Spinal cord (tissue), 10 donors: ENCODE measurements around the gene GRIK4. TPM values are rescaled to one million over a fixed set of nuclear protein-coding genes. Genes with fewer than 3 reads are reported as not detected.
A peak's percentile ranks its signal among the peaks of the same experiment; 100 is the strongest.

Experiments
- DNase-seq, 6 donors: peaks; one replicate each; pipeline versions ENCODE4 v3.0.0 to v3.0.0-alpha.2; 2013 to 2015; ENCODE audit warnings: low spot score in 6 of 6, low read depth in 4 of 6
- H3K27ac ChIP-seq: one replicate; pipeline ENCODE4 v1.5.1; 2013; ENCODE audit warnings: low read depth, low read length, control low read depth
- H3K27me3 ChIP-seq: one replicate; pipeline ENCODE4 v1.6.1; 2013; ENCODE audit warnings: low read length; ENCODE audit not compliant: control insufficient read depth, insufficient read depth
- H3K36me3 ChIP-seq: one replicate; pipeline ENCODE4 v1.6.1; 2013; ENCODE audit warnings: low read length; ENCODE audit not compliant: control insufficient read depth, insufficient read depth
- H3K4me1 ChIP-seq: one replicate; pipeline ENCODE4 v1.6.1; 2013; ENCODE audit warnings: low read length; ENCODE audit not compliant: control insufficient read depth, insufficient read depth
- H3K4me3 ChIP-seq: one replicate; pipeline ENCODE4 v1.5.1; 2013; ENCODE audit warnings: low read depth, low read length, control low read depth
- H3K9me3 ChIP-seq: one replicate; pipeline ENCODE4 v1.6.1; 2013; ENCODE audit warnings: low read length; ENCODE audit not compliant: control insufficient read depth, insufficient read depth
- WGBS: methylation state at CpG from one replicate; pipeline ENCODE4 v1.1.5; 2013; ENCODE audit warnings: missing lambda C conversion rate; ENCODE audit not compliant: insufficient coverage; 5-methylcytosine and 5-hydroxymethylcytosine counted together
- polyA plus RNA-seq, 2 donors: library from polyadenylated mRNA; unstranded; fragments of 120-200 nt; gene quantifications; one replicate each; pipeline ENCODE4 v1.2.1, GENCODE V29; 2013; ENCODE audit not compliant: insufficient read length in 2 of 2
- total RNA-seq, 2 donors: library from RNA; depleted of rRNA in 1 of 2; stranded (reverse); fragments of 120-200 nt in 1 of 2; fragments of >200 nt in 1 of 2; gene quantifications; one replicate each; pipeline versions ENCODE4 v1.2.3 to v1.2.4, GENCODE V29; 2013 to 2014
- donor health status: healthy.

The GRIK4 gene
- total and polyA plus RNA-seq, 4 donors = 5.2 to 23.2 (median 12.3) TPM

DNA sequence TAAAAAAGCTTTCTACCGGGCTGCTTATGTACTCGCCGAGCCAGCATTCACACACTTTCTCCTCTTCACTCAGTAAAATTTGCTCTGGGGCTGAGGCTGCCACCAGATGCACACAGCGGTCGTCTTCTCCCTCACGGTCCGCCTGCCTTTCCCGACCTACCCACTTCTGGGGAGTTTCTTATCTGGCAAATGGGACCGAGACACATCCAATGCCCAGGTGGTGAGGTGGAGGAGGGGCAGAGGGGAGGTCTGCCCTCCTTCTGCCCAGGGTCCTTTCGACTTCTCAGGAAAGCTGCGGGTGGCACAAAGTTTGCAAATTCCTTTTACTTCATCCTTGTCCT, 43.9 kb downstream of the GRIK4 start:
- Histone ChIP-seq H3K4me3 (no peak overlapping the region), H3K4me1 (peaks cover 46% of the 10 kb centered on the region), H3K9me3 (no peaks in the 10 kb centered on the region), H3K27me3 (no peaks in the 10 kb centered on the region), H3K36me3 (no peaks in the 10 kb centered on the region), H3K27ac (no peak overlapping the region)
- 4% methylated on average over 3 of the region's 11 CpGs for WGBS
- DNase-seq = no peak

DNA sequence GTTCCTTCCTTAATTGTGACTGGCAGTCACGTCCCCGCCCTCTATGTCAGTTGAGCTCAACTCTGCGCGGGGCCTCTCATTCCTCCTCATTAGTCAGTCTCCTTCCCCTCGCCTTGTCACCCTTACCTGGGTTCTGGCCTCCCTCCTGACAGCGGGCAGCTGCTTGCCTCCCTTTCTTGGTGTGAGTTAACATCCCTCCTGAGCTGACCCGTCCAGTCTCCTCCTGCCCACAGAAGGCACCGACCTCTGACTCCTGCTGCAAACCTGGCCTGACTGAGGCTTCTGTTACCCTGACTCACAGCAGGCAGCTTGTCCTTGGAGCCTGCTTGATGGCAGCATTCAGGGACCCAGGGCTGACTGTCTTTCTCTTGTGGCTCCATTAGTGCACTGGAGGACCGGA, 45.2 kb downstream of the GRIK4 start:
- 85% methylated on average over 9 of the region's 9 CpGs for WGBS
- Histone ChIP-seq H3K27ac (no peak overlapping the region), H3K36me3 (peaks cover 3% of the 10 kb centered on the region), H3K4me1 (peaks cover 45% of the 10 kb centered on the region), H3K9me3 (no peaks in the 10 kb centered on the region), H3K27me3 (no peaks in the 10 kb centered on the region), H3K4me3 (no peak overlapping the region)
- no peak for DNase-seq

GRCh38 chr11:120558744-120559431, 47.3 kb downstream of the GRIK4 start:
- Histone ChIP-seq H3K4me1 (peaks cover 61% of the 10 kb centered on the region), H3K4me3 (no peak overlapping the region), H3K27ac (no peak overlapping the region), H3K9me3 (no peaks in the 10 kb centered on the region), H3K27me3 (no peaks in the 10 kb centered on the region), H3K36me3 (peaks cover 3% of the 10 kb centered on the region)
- DNase-seq = no peak
- 79% methylated on average over 8 of the region's 8 CpGs for WGBS

DNA sequence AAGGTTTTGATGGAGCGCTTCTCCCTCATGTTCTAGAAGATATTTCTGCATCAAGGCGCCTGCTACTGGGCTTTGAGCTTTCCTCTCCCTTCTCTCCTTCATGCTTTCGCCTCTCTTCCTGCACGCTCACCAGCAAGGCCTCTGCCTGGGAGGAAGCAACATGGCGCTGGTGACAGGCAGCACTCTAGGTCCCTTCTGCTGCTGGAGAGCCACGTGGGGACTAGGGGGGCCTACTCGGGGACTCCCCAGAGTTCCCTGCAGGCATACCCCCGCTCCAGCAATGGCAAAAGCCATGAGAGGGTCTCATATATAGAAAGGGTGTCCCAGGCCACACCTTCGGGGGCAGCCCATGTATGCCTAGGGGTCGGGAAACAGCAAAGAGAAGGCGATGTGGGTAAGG, 49.7 kb downstream of the GRIK4 start:
- WGBS = 89% methylated on average over 9 of the region's 11 CpGs
- Histone ChIP-seq H3K27me3 (no peaks in the 10 kb centered on the region), H3K27ac (no peak overlapping the region), H3K4me1 (peaks cover 62% of the 10 kb centered on the region), H3K4me3 (no peak overlapping the region), H3K9me3 (no peaks in the 10 kb centered on the region), H3K36me3 (peaks cover 3% of the 10 kb centered on the region)
- no peak for DNase-seq

- DNase-seq = peak in 3 of 6 donors; percentile 61 to 82 (median 78)
- no peaks in the 10 kb centered on the region for H3K27me3 ChIP-seq
- H3K9me3 ChIP-seq = no peaks in the 10 kb centered on the region
- no peak overlapping the region for H3K4me3 ChIP-seq
- H3K4me1 ChIP-seq = peaks cover 54% of the 10 kb centered on the region
- H3K27ac ChIP-seq = peak overlapping the region; percentile 94
- 33% methylated on average over 8 of the region's 9 CpGs for WGBS
- H3K36me3 ChIP-seq = peaks cover 3% of the 10 kb centered on the region
Observed at GRCh38 chr11:120562806-120563425, 51.4 kb downstream of the GRIK4 start.

DNA sequence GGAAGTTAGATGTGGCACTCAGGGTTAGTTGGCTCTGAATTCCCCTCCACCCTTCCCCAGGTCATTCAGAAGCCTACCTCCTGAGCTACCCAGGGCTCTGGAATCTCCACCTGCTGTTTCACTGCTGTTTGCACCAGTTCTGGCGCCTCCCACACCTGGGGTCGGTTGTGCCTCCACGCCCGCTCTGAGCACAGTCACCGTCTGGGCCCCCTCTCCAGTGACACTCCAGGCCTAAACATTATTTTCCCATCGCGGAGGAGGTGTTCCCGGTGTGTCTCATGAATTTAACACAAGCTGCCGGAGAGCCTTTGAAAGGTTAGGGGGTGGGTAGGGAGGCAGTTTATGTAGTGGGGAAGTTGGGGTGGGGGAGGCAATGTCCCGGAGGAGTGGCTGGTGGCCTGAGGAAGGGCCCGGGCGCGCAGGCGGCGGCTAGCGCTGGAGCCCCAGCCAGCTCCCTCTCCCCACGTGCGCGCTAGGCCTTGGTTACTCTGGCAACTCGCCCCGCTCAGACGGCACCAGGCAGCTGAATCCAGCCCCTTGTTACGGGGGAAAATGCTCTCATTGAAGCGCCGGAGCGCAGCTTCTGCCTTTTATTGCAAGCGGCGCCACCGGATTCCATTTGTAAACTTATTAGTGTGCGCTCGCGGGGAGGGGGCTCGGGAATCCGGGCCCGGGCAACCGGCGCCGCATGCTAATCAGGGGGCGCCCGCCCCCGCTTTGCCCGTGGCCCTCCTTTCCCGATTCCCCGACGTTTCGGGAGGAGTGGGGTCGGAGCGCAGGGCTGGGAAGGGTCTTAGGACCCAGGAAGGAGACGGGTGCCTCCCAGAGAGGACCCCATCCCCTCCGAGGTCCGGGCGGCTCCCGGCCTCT, 52.4 kb downstream of the GRIK4 start:
- H3K9me3 ChIP-seq = no peaks in the 10 kb centered on the region
- DNase-seq = peak; percentile 78 to 96 (median 83)
- peaks cover 3% of the 10 kb centered on the region for H3K36me3 ChIP-seq
- peak overlapping the region; percentile 94 for H3K27ac ChIP-seq
- H3K27me3 ChIP-seq = no peaks in the 10 kb centered on the region
- peaks cover 55% of the 10 kb centered on the region for H3K4me1 ChIP-seq
- H3K4me3 ChIP-seq = peak overlapping the region; percentile 35
- 6% methylated on average over 46 of the region's 53 CpGs for WGBS

DNA sequence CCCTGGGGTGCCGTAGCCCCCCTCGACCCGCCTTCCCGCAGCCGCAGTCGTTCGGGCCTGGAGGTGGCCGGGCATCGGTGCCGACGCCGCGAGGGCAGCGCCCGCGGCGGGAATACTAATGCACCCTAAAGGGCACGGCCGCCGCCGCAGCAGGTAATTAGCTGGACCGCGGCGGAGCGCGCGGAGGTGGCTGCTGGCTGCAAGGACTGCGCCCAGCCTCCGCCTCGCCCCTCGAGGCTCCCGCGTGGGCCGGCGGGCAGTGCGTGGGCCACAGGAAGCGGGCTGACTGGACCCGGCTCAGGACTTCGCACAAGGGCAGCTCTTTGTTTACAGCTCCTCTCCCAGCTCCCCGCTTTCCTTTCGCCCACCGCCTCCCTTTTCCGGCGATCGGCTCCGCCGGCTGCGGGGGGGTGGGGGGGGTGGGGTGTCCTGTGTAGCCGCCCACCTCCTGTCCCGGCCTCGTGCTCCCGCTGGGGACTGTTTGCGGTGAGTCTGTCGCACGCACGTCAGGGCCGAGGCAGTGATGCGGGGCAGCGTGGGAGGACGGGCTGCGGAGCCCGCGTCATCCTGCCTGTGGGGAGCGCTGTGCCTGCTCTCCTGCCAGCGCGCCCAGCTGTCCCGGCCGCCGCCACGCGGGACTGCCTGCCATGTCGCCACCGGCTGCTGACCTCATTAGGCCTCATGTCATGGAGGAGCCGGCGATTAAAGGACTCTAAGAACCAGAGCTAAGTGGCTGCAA, 53.2 kb downstream of the GRIK4 start:
- Histone ChIP-seq H3K36me3 (peaks cover 3% of the 10 kb centered on the region), H3K27me3 (no peaks in the 10 kb centered on the region), H3K4me1 (peaks cover 58% of the 10 kb centered on the region), H3K9me3 (no peaks in the 10 kb centered on the region), H3K4me3 (peak overlapping the region; percentile 35), H3K27ac (peak overlapping the region; percentile 94)
- peak in 2 of 6 donors; percentile 77 to 79 for DNase-seq
- under 1% methylated on average over 66 of the region's 75 CpGs for WGBS

DNA sequence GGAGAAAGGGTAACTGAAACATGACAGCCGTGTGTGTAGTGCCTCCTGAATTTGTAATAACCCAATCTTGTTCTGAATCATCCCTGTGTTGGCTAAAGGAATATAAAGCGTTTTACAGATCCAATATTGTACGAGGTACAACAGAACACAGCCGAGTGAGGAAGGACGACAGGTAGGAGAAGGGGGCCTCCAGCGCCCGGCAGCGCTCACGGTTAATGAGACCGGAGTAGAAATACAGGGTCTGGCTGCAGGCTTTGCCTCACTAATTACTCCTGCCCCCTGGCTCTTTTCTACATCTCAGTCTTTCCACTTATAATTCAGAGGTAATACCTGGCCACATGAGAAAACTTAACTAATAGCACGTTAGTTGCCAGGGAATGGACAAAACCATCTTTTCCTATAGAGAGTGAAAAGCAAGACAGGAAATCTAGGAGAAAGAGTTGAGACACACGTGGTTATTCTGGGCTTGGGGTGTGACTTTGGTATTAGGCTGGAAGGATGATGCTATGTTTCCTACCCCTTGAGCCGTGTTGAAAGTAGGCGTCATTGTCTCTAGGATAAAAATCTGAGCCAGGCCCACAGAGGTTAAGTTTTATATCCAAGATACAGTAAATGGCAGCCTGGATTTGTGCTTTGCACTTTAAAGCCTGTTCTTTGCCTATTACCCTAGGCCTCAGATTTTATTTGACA, 54.1 kb downstream of the GRIK4 start:
- Histone ChIP-seq H3K36me3 (peaks cover 3% of the 10 kb centered on the region), H3K9me3 (no peaks in the 10 kb centered on the region), H3K27ac (peak overlapping the region; percentile 94), H3K4me3 (peak overlapping the region; percentile 26), H3K27me3 (no peaks in the 10 kb centered on the region), H3K4me1 (peaks cover 65% of the 10 kb centered on the region)
- WGBS = 39% methylated on average over 8 of the region's 14 CpGs
- peak in 1 of 6 donors; percentile 58 for DNase-seq

DNA sequence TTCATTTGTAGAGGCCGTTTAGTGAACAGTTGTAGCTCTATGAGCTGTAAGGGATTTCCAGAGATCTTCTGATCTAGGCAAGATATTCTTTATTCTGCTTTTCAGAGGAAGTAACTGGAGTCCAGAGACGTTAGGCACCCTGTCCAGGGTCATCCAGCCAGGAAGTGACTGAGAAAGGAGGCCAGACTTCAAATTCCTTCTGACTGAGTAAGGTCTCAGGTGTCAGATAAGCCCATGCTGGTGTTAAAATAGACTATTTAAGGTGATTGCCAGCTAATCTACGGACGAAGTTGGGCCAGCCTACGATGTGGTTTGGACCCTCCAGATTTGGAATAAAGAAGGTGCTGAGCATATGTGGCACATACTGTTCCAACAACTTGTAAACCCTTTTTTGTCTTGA, 54.6 kb downstream of the GRIK4 start:
- WGBS = 67% methylated on average over 4 of the region's 5 CpGs

More for the DNA sequence above, 54.6 kb downstream of the GRIK4 start:
- Histone ChIP-seq H3K4me3 (no peak overlapping the region), H3K36me3 (peaks cover 3% of the 10 kb centered on the region), H3K4me1 (peaks cover 62% of the 10 kb centered on the region), H3K27ac (peak overlapping the region; percentile 94), H3K27me3 (no peaks in the 10 kb centered on the region), H3K9me3 (no peaks in the 10 kb centered on the region)
- no peak for DNase-seq
